ENCODE results near the gene WDR1. TPM values are rescaled to one million over a fixed set of nuclear protein-coding genes. Genes with fewer than 3 reads are reported as not detected.

Gene WDR1
- total and polyA plus RNA-seq, 4 experiments from 2014 or later = 295 to 348 (median 318) TPM

DNA sequence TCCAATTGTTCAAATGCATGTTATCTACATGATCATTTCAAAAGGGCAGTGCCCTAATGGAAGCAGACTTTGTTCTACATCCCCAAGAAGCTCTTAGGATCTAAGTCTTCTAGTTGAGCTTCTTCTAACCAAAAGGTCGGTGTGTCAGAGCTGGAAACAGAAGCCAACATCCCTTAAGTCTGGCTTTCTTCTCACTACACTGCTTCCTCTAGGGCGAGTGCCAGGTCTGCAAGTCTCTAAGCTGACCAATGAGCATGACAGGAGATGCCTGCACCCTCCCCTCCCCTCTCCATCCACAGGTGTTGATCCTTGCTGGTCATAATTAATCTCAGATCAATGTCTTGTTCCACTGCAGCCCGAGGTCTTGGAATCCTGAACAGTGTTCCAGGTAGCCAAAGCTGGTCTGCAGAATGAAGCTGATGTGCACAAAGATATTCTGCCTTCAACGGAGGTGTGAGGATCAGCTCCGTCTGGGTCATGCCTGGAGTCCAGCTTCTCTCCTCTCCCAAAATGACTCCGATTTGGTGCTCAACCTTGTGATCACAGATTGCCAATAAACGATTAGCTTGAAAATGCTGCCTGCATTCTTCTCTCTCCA lies 44.1 kb downstream of the WDR1 start:
- H3K27me3 Mint-ChIP-seq = no peaks in the 10 kb centered on the region
- Histone ChIP-seq H3K27ac (ENCODE audit: low read depth, low read length) (no peak overlapping the region), H3K36me3 (ENCODE audit: insufficient read depth, low read length) (peaks cover 52% of the 10 kb centered on the region), H3K4me3 (ENCODE audit: low read length in 2 of 2) (no peak overlapping the region), H3K4me1 (ENCODE audit: insufficient read depth, low read length) (no peaks in the 10 kb centered on the region), H3K9me3 (ENCODE audit: control insufficient read depth in 1 of 2, low read length in 2 of 2) (no peaks in the 10 kb centered on the region), H3K27me3 (ENCODE audit: insufficient read depth, low read length) (no peaks in the 10 kb centered on the region)
- H3K27ac Mint-ChIP-seq = peak overlapping the region in 5 of 7 donors; percentile 22 to 67 (median 62)
- H3K4me1 Mint-ChIP-seq = peaks cover 0 to 4% (median 2%) of the 10 kb centered on the region in 4 donors
- H3K4me3 Mint-ChIP-seq = no peak overlapping the region
- intact Hi-C loops (cut with micrococcal nuclease) = no loop called here
- POLR2A ChIA-PET (ENCODE audit: partially characterized antibody) = interaction anchor here (1.1 kb wide), 1 partner anchor 45 kb away, joined by 8 read pairs; the partner anchor contains the start of gene WDR1
- no peaks in the 10 kb centered on the region for H3K9me3 Mint-ChIP-seq
- DNase-seq = no peak
- CTCF ChIA-PET (ENCODE audit: partially characterized antibody) = interaction anchor here (1.3 kb wide), 1 partner anchor 58 kb away, joined by 3 read pairs; no protein-coding TSS in a partner anchor
- H3K36me3 Mint-ChIP-seq = peaks cover 40 to 69% of the 10 kb centered on the region in 2 donors

- no peak for DNase-seq
- H3K36me3 Mint-ChIP-seq = peaks cover 38 to 61% of the 10 kb centered on the region in 2 donors
- POLR2A ChIA-PET (ENCODE audit: partially characterized antibody) = interaction anchor here (0.6 to 1.6 kb wide), 3 partner anchors 28 to 378 kb away, joined by 3 to 4 read pairs (median 3); no protein-coding TSS in a partner anchor
- CTCF ChIA-PET (ENCODE audit: partially characterized antibody) = no interaction called here
- peaks cover 0 to 4% (median 2%) of the 10 kb centered on the region in 4 donors for H3K4me1 Mint-ChIP-seq
- no peak overlapping the region for H3K4me3 Mint-ChIP-seq
- H3K9me3 ChIP-seq (ENCODE audit: control insufficient read depth in 1 of 2, low read length in 2 of 2) = no peaks in the 10 kb centered on the region
- H3K36me3 ChIP-seq (ENCODE audit: insufficient read depth, low read length) = peaks cover 35% of the 10 kb centered on the region
- no peak overlapping the region for H3K27ac ChIP-seq (ENCODE audit: low read depth, low read length)
- no peaks in the 10 kb centered on the region for H3K9me3 Mint-ChIP-seq
- H3K4me1 ChIP-seq (ENCODE audit: insufficient read depth, low read length) = no peaks in the 10 kb centered on the region
- no peaks in the 10 kb centered on the region for H3K27me3 Mint-ChIP-seq
- H3K27ac Mint-ChIP-seq = peak overlapping the region in 4 of 7 donors; percentile 24 to 59 (median 44)
- no peak overlapping the region for H3K4me3 ChIP-seq (ENCODE audit: low read length in 2 of 2)
- no peaks in the 10 kb centered on the region for H3K27me3 ChIP-seq (ENCODE audit: insufficient read depth, low read length)
- intact Hi-C loops (cut with micrococcal nuclease) = no loop called here
Observed at GRCh38 chr4:10069075-10069642, 47.4 kb downstream of the WDR1 start.

DNA sequence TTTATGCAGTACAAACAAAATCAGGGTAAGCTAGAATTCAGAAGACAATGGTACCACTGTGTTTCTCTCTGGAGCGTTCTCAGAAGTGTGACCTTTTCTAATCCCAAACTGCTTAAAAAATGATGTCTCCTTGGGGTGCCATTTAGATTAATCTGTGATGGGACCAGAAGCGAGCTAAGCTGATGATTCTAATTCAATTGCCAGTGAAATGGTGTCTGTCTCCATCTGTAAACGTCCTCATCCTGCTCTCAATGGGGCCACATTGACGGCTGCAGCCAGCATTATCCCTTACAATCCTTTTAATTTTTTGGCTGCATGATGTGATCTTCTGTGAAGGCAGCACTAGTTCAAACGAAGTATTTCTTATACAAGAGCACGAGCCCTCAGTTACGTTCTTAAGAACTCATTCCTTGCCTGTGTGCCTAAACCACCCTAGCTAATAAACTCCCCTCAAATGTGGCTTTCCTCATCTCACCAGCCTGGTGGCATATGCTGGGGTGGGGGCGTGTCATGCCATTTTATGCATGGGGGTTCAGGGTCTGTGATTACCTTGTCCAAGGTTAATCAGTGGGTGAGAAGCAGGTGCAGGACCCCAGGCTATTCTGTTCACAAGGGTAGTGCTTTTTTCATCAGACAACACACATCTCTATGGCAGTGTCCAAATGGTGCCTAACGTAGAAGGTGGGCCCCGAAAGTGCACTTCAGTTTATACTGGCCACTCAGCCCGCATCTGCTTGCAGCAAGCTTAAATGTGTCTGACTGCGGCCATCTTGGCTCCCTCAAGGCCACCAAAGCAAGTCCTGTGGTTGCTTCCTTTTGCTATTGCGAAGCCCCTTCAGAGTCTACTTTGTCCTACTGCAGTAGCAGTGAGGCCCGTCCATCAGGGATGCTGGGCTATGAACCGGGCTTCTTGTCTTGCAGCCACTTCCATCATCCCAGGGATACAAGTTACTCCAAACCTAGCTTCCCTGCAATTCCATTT lies 49.6 kb downstream of the WDR1 start:
- Histone ChIP-seq H3K9me3 (ENCODE audit: control insufficient read depth in 1 of 2, low read length in 2 of 2) (no peaks in the 10 kb centered on the region), H3K27ac (ENCODE audit: low read depth, low read length) (no peak overlapping the region), H3K27me3 (ENCODE audit: insufficient read depth, low read length) (no peaks in the 10 kb centered on the region), H3K4me1 (ENCODE audit: insufficient read depth, low read length) (no peaks in the 10 kb centered on the region), H3K36me3 (ENCODE audit: insufficient read depth, low read length) (peaks cover 35% of the 10 kb centered on the region), H3K4me3 (ENCODE audit: low read length in 2 of 2) (no peak overlapping the region)
- Mint-ChIP-seq H3K4me3 (no peak overlapping the region), H3K4me1 (peaks cover 0 to 3% (median 0%) of the 10 kb centered on the region in 4 donors), H3K36me3 (peaks cover 39 to 51% of the 10 kb centered on the region in 2 donors), H3K9me3 (no peaks in the 10 kb centered on the region), H3K27me3 (no peaks in the 10 kb centered on the region), H3K27ac (peak overlapping the region in 2 of 7 donors; percentile 50 to 63)
- POLR2A ChIA-PET (ENCODE audit: partially characterized antibody) = interaction anchor here (1.1 kb wide), 1 partner anchor 18 kb away, joined by 3 read pairs; no protein-coding TSS in a partner anchor
- CTCF ChIA-PET (ENCODE audit: partially characterized antibody) = no interaction called here
- DNase-seq = no peak
- intact Hi-C loops (cut with micrococcal nuclease) = no loop called here

- Mint-ChIP-seq H3K27ac (peak overlapping the region in 4 of 7 donors; percentile 12 to 63 (median 54)), H3K4me1 (peaks cover 0 to 3% (median 0%) of the 10 kb centered on the region in 4 donors), H3K36me3 (peaks cover 40 to 54% of the 10 kb centered on the region in 2 donors), H3K27me3 (no peaks in the 10 kb centered on the region), H3K4me3 (no peak overlapping the region), H3K9me3 (no peaks in the 10 kb centered on the region)
- Histone ChIP-seq H3K27ac (ENCODE audit: low read depth, low read length) (no peak overlapping the region), H3K27me3 (ENCODE audit: insufficient read depth, low read length) (no peaks in the 10 kb centered on the region), H3K4me1 (ENCODE audit: insufficient read depth, low read length) (no peaks in the 10 kb centered on the region), H3K4me3 (ENCODE audit: low read length in 2 of 2) (no peak overlapping the region), H3K36me3 (ENCODE audit: insufficient read depth, low read length) (peaks cover 35% of the 10 kb centered on the region), H3K9me3 (ENCODE audit: control insufficient read depth in 1 of 2, low read length in 2 of 2) (no peaks in the 10 kb centered on the region)
- CTCF ChIA-PET (ENCODE audit: partially characterized antibody) = interaction anchor here (1.0 kb wide), 1 partner anchor 91 kb away, joined by 3 read pairs; no protein-coding TSS in a partner anchor
- POLR2A ChIA-PET (ENCODE audit: partially characterized antibody) = interaction anchor here (1.1 kb wide), 1 partner anchor 19 kb away, joined by 3 read pairs; no protein-coding TSS in a partner anchor
- intact Hi-C loops (cut with micrococcal nuclease) = no loop called here
- DNase-seq = no peak
Observed at GRCh38 chr4:10066206-10066605, 50.4 kb downstream of the WDR1 start.

- POLR2A ChIA-PET (ENCODE audit: partially characterized antibody) = no interaction called here
- intact Hi-C loops (cut with micrococcal nuclease) = no loop called here
- no peaks in the 10 kb centered on the region for H3K27me3 ChIP-seq (ENCODE audit: insufficient read depth, low read length)
- Mint-ChIP-seq H3K4me3 (no peak overlapping the region), H3K27me3 (no peaks in the 10 kb centered on the region), H3K36me3 (peaks cover 51 to 56% of the 10 kb centered on the region in 2 donors), H3K9me3 (no peaks in the 10 kb centered on the region), H3K4me1 (no peaks in the 10 kb centered on the region), H3K27ac (peak overlapping the region in 1 of 7 donors; percentile 10)
- H3K4me3 ChIP-seq (ENCODE audit: low read length in 2 of 2) = no peak overlapping the region
- CTCF ChIA-PET (ENCODE audit: partially characterized antibody) = no interaction called here
- no peak for DNase-seq
- no peaks in the 10 kb centered on the region for H3K9me3 ChIP-seq (ENCODE audit: control insufficient read depth in 1 of 2, low read length in 2 of 2)
- no peaks in the 10 kb centered on the region for H3K4me1 ChIP-seq (ENCODE audit: insufficient read depth, low read length)
- no peak overlapping the region for H3K27ac ChIP-seq (ENCODE audit: low read depth, low read length)
- H3K36me3 ChIP-seq (ENCODE audit: insufficient read depth, low read length) = peaks cover 35% of the 10 kb centered on the region
Observed at GRCh38 chr4:10063544-10064300, 52.9 kb downstream of the WDR1 start.

DNA sequence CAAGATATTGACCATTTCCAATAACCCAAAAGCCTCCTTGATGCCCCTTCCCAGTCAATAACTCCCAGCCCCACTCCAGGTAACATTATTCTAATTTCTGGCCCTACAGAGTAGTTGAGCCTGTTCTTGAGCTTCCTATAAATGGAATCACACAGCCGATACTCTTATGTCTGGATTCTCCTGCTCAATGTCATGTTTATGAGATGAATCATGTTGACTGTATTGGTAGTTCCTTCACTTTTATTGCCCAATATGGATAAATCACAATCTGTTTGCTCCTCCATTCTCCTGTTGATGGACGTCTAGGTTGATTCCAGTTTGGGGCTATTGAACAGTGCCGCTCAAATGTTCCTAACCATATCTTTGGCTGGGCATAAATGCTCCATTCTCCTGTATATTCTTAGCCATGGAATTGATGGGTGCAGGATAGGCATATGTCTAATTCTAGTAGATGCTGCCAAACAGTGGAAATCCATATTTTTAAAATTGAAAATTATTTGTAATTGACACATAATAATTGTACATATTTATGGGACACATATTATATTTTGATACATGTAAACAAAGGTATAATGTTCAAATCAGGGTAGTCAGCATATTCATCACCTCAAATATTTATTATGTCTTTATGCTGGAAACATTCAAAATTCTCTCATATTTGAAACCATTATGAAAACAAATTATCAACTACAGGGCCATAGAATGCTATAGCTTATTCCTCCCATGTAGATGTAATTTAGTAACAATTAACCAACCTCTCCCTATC lies 54.8 kb downstream of the WDR1 start:
- H3K27me3 ChIP-seq (ENCODE audit: insufficient read depth, low read length) = no peaks in the 10 kb centered on the region
- Mint-ChIP-seq H3K27ac (no peak overlapping the region), H3K9me3 (no peaks in the 10 kb centered on the region), H3K4me3 (no peak overlapping the region), H3K4me1 (no peaks in the 10 kb centered on the region), H3K36me3 (peaks cover 48 to 63% of the 10 kb centered on the region in 2 donors), H3K27me3 (no peaks in the 10 kb centered on the region)
- H3K36me3 ChIP-seq (ENCODE audit: insufficient read depth, low read length) = peaks cover 18% of the 10 kb centered on the region
- intact Hi-C loops (cut with micrococcal nuclease) = no loop called here
- H3K27ac ChIP-seq (ENCODE audit: low read depth, low read length) = no peak overlapping the region
- POLR2A ChIA-PET (ENCODE audit: partially characterized antibody) = no interaction called here
- H3K4me1 ChIP-seq (ENCODE audit: insufficient read depth, low read length) = no peaks in the 10 kb centered on the region
- no peak for DNase-seq
- CTCF ChIA-PET (ENCODE audit: partially characterized antibody) = no interaction called here
- no peak overlapping the region for H3K4me3 ChIP-seq (ENCODE audit: low read length in 2 of 2)
- H3K9me3 ChIP-seq (ENCODE audit: control insufficient read depth in 1 of 2, low read length in 2 of 2) = no peaks in the 10 kb centered on the region

Data from CD4-positive, alpha-beta memory T cell (primary cell).